HG03066 (cell line): Measurements from ENCODE around the gene COL11A1.
A peak's percentile ranks its signal among the peaks of the same experiment; 100 is the strongest.
"Not testable (repeated sequence)": the region's sequence is repeated elsewhere in the genome, so short reads cannot be mapped to it uniquely, and the experiment has no call there.

Experiments
- ATAC-seq: cut with Tn5 transposase; IDR thresholded peaks from one replicate; pipeline ENCODE4 v1.9.1; 2021; ENCODE audit warnings: low read depth; ENCODE audit not compliant: unreplicated experiment

Gene COL11A1

GRCh38 chr1:103108376-103109150, at the start of gene COL11A1:
Gene COL11A1, minus strand, starts transcription at chr1:103108522. Its CDS starts 344 bp downstream, at chr1:103108178.
- ATAC-seq = no peak

GRCh38 chr1:103156966-103157365, 48.6 kb upstream of the COL11A1 start:
- ATAC-seq = no peak

- no peak for ATAC-seq
Observed at GRCh38 chr1:103146166-103146565, 37.8 kb upstream of the COL11A1 start.

- ATAC-seq = no peak
Observed at GRCh38 chr1:103145449-103145848, 37.1 kb upstream of the COL11A1 start.

- no peak for ATAC-seq
Observed at GRCh38 chr1:103144681-103145080, 36.4 kb upstream of the COL11A1 start.

- ATAC-seq = no peak
Observed at GRCh38 chr1:103142461-103142860, 34.1 kb upstream of the COL11A1 start.

- ATAC-seq = no peak
Observed at GRCh38 chr1:103129796-103130195, 21.5 kb upstream of the COL11A1 start.

GRCh38 chr1:103129255-103129654, 20.9 kb upstream of the COL11A1 start:
- ATAC-seq = no peak

GRCh38 chr1:103128256-103128655, 19.9 kb upstream of the COL11A1 start:
- not testable (repeated sequence) for ATAC-seq

- ATAC-seq = no peak
Observed at GRCh38 chr1:103125219-103125618, 16.9 kb upstream of the COL11A1 start.

- ATAC-seq = no peak
Observed at GRCh38 chr1:103122983-103123720, 14.8 kb upstream of the COL11A1 start.

- no peak for ATAC-seq
Observed at GRCh38 chr1:103120981-103121380, 12.7 kb upstream of the COL11A1 start.

GRCh38 chr1:103112546-103112945, 4.2 kb upstream of the COL11A1 start:
- no peak for ATAC-seq

- ATAC-seq = no peak
Observed at GRCh38 chr1:103111926-103112325, 3.6 kb upstream of the COL11A1 start.

- no peak for ATAC-seq
Observed at GRCh38 chr1:103110701-103111100, 2.4 kb upstream of the COL11A1 start.

GRCh38 chr1:103109311-103109920, 1.1 kb upstream of the COL11A1 start:
- no peak for ATAC-seq

GRCh38 chr1:103107741-103108375, 464 bp downstream of the COL11A1 start:
- no peak for ATAC-seq

GRCh38 chr1:103106426-103107341, 1.6 kb downstream of the COL11A1 start:
- peak; percentile 82 for ATAC-seq

GRCh38 chr1:103101399-103101798, 6.9 kb downstream of the COL11A1 start:
- ATAC-seq = no peak

GRCh38 chr1:103089221-103089620, 19.1 kb downstream of the COL11A1 start:
- no peak for ATAC-seq
